NCI-H82 treated with DMSO at 0.1 percent for 48 hours (cell line): Measurements from ENCODE around the gene PROK2.

ENCODE experiments used
- DNase-seq: peaks from one replicate; lab custom pipeline; 2025; ENCODE audit not compliant: unreplicated experiment; lab: John Stamatoyannopoulos, UW

PROK2 gene

GRCh38 chr3:71787851-71788405 lies 3.0 kb upstream of the PROK2 start:
- no peak for DNase-seq

GRCh38 chr3:71786551-71786950 lies 1.6 kb upstream of the PROK2 start:
- no peak for DNase-seq

- DNase-seq, result no peak
These were observed 1.2 kb upstream of the PROK2 start for GRCh38 chr3:71786217-71786549.

DNA sequence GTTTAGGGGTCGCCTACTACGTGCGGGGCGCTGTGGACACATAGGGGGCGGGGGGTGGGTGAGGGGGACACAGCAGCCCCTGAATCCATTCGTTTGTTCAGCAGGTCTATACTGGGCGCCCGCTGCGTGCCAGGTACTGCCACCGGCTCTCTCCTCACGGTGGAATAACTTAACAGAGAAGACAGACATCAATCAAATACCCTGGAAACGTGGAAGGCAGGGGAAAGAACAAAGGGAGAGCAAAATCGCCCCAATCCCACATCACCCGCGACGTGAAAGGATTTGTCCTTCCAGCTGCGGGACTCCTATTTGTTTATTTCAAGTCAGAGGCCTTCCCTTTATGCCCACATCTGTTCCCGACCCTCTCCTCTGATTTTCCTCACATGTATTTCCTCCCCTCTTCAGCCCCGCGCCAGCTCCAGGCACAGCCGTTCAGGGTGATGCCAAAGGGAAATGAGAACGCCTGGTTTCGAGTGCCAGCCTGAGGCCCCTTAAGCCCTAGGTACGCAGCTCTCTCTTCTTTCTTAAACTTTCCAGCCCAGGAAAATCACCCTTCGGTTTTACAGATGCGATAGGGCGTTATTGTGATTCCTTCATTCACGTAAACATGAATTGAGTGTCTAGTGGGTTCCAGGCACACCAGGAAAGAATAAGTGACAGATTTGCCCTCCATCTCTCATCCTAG lies 726 bp upstream of the PROK2 start:
- no peak for DNase-seq

- DNase-seq, result no peak
These were observed 591 bp downstream of the PROK2 start for GRCh38 chr3:71784201-71784913.

- no peak for DNase-seq
These were observed 1.8 kb downstream of the PROK2 start for GRCh38 chr3:71783152-71783551.

DNA sequence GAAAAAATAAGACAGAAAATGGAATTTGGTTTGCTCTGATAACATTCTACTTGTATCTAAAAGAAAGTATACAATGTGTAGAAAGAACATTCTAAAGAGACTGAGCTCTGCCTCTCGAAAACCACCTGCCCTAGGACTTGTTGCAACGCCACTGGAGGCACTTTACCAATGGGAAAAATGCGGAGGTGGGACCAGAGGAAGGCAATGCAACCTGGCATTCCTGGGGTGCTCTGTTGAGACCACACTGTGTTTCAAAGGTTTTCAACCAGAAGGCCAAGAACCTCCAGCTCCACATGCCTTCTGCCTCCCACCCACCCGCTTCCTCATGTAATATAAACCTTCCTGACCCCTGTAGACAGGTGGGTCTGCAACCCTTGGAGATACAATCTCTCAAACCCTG lies 4.5 kb downstream of the PROK2 start:
- DNase-seq, result no peak

GRCh38 chr3:71779674-71780377 lies 5.1 kb downstream of the PROK2 start:
- DNase-seq, result no peak

- no peak for DNase-seq
These were observed 6.6 kb downstream of the PROK2 start for GRCh38 chr3:71778353-71778752.

- no peak for DNase-seq
These were observed 8.4 kb downstream of the PROK2 start for GRCh38 chr3:71776538-71776937.

DNA sequence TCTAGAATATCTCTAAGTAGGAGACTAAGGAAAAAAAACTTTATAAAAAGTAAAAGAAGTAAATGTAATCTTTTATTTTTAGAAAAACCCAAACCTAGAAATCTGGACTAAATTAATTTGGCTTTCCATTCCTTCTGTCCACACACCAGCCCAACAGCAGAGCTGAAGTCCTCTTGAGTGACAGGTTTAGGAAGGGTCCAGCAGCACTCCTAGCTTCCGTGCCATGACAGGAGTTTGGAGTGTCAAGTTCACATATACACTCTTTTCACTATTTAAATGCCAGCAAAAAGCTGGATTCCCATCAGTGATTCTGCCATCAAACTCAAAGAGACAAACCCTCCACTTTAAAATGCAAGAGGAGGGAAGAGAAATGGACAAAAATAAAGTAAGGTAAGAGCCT lies 13.1 kb downstream of the PROK2 start:
- no peak for DNase-seq

GRCh38 chr3:71771126-71771525 lies 13.8 kb downstream of the PROK2 start:
- no peak for DNase-seq

DNA sequence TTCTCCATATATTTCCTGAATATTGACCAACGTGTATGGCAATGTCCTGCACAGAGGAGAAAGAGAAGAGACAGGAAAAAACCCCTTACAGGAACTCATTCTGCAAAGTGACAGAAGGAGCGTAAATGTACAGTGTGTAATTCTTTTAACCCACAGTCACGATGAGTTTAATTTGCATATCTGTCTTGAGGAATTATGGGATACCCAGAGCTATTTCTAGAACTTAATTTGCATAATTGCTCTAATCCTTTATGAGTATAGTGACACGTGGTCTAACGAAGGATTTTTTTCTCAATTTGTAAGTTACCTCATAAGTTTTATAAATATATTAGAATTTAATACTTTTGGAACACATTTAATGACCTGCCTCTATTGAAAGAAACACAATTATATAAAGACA lies 21.5 kb downstream of the PROK2 start:
- no peak for DNase-seq

DNA sequence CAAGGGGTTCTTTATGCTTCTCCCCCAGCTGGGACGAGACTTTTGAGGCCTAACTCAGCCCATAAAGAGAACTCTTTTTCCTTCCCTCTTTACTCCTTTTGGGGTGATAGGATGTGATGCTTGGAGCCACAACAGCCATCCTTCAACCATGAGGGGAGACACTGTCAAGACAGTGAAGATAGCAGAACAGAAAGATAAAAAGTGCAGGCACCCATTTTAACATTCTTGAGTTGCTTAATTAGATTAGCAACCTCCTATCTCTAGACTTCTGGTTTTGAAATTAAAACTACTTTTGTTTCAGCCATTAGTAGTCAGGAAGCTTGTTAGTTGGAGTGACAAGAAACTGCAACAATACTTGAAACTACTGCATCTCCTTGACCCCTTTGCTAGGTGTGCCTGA lies 24.8 kb downstream of the PROK2 start:
- DNase-seq, result no peak

DNA sequence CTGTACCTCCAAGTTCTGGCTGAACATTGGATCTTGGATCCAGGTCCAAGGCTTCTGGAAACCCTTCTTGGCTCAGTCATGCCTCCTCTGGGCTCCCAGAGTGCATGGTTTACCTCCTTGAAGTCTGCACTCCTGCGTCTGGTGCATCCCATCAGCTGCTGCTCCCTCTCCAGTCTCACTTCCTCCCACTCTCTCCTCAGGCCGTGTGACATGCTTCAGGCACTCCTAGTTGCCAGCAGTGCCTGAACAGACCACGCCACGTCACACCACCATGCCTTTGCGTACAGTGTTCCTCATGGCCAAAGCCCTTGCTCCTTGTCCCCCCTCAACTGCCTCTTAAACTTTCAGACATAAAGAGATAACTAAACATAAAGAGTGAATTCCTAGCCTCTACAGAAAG lies 25.5 kb downstream of the PROK2 start:
- no peak for DNase-seq

DNA sequence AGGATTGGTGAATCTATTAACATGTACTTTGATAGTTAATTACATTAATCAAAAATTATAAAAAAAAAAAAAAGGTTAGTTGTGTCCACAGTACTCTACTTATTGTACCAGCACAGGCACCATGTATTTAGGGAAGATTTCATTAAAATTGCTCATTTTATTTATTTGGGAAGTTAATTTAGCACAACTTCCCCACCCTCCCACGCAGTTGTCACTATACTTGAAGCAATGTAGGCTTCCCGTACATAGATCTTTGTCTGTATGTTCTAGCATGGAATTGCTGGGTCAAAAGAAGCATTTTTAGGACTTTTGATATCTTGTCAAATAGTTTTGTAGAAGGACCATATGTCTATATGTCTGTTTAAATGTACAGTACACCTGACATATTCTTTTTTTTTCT lies 26.9 kb downstream of the PROK2 start:
- DNase-seq, result no peak

DNA sequence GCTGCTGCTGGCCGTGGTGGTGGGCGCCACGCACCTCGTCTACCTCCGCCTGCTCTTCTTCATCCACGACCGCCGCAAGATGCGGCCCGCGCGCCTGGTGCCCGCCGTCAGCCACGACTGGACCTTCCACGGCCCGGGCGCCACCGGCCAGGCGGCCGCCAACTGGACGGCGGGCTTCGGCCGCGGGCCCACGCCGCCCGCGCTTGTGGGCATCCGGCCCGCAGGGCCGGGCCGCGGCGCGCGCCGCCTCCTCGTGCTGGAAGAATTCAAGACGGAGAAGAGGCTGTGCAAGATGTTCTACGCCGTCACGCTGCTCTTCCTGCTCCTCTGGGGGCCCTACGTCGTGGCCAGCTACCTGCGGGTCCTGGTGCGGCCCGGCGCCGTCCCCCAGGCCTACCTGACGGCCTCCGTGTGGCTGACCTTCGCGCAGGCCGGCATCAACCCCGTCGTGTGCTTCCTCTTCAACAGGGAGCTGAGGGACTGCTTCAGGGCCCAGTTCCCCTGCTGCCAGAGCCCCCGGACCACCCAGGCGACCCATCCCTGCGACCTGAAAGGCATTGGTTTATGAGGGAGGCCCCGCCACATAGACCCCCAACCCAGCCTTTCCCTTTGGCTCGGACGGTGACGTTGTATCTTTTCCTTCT lies 30.2 kb downstream of the PROK2 start:
- DNase-seq, result no peak

DNA sequence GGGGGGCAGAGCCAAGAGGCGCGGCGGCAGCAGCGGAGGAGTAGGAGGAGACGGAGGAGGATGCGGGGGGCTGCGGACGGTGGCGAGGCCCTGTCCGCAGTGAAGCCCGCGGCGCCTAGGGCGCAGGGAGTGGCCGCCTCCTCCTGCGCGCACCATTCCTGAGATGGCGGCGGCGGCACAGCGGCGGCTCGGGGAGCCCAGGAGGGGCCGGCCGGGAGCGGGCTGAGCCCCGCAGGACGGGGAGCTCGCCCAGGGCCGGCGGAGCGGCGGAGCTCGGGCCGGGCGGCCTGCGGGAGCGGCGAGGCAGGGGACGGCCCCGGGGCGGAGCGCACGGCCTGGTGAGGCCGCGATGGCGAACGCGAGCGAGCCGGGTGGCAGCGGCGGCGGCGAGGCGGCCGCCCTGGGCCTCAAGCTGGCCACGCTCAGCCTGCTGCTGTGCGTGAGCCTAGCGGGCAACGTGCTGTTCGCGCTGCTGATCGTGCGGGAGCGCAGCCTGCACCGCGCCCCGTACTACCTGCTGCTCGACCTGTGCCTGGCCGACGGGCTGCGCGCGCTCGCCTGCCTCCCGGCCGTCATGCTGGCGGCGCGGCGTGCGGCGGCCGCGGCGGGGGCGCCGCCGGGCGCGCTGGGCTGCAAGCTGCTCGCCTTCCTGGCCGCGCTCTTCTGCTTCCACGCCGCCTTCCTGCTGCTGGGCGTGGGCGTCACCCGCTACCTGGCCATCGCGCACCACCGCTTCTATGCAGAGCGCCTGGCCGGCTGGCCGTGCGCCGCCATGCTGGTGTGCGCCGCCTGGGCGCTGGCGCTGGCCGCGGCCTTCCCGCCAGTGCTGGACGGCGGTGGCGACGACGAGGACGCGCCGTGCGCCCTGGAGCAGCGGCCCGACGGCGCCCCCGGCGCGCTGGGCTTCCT lies 31.0 kb downstream of the PROK2 start, which contains the start of gene GPR27:
TSS of gene GPR27 (plus strand) at position 155 of the 909 bp plus-strand sequence. CDS start at position 350, 195 bp downstream.
- no peak for DNase-seq

DNA sequence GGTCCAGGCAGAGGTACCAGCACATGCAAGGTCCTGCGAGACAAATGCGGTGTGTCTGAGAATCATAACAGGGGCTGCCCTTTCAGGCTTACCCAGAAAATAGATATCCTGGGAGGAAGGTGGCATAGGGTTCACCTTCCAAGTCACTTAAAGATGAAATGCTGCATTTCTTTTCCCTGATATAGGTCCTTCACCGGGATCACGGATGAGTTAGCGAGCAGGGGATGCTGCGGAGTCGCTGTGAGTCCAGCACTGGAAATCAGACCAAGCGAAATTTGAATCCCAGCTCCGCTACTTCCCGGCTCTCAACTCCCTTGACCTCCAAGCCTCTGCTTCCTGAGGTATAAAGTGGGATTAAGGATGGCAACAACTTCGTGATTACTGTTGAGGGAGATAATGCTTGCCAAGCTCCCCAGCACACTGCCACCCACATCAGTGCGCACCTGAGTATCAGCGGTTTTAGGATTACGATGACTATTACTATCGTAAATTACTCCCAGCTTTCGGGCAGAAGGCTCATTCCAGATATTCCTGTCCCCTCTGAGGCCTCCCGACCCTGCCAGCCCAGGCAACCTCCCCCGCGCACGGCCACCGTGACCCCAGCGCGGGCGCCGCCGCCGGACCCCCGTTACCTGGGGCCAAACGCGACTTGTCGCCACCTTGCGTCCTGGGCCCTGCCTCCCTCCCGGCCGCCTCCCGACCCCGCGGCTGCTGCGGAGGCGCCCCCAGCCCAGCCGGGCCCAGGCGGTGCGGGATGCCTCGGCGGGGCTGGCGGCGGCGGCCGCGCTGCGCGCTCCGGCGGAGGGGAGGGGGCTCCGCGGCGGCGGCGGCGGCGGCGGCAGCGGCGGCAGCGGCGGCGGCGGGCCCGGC lies 31.9 kb downstream of the PROK2 start:
- no peak for DNase-seq
